Activated B cell treated with CpG ODN at 0.5 μM for 24 hours (primary cell): ENCODE measurements around the gene CACHD1. TPM values are rescaled to one million over a fixed set of nuclear protein-coding genes. Genes with fewer than 3 reads are reported as not detected.

Source experiments
- ATAC-seq: fragments of 200-7000 bp; cut with Tn5 transposase; one replicate; pipeline ENCODE4 v1.10.0; 2021; ENCODE audit warnings: low read depth, mild to moderate bottlenecking, moderate library complexity
- CTCF ChIA-PET: fragments of 350-600 bp; sonication (Branson Sonifier 250); formaldehyde crosslinking; loops from one replicate; lab custom pipeline; 2021; ENCODE audit warnings: antibody characterized with exemption; lab: Charles Lee
- POLR2A ChIA-PET: fragments of 350-600 bp; sonication (Branson Sonifier 250); formaldehyde crosslinking; loops from one replicate; lab custom pipeline; 2021; ENCODE audit warnings: antibody characterized with exemption; lab: Charles Lee
- DNase-seq: peaks from one replicate; pipeline ENCODE4 v3.0.0; 2022
- H3K27ac Mint-ChIP-seq: one replicate; pipeline ENCODE4 v1.8.0; 2020; ENCODE audit warnings: mixed read lengths
- H3K27me3 Mint-ChIP-seq: one replicate; pipeline ENCODE4 v1.8.0; 2021; ENCODE audit warnings: mixed read lengths
- H3K36me3 Mint-ChIP-seq: one replicate; pipeline ENCODE4 v1.8.0; 2021; ENCODE audit warnings: low read depth, mixed read lengths
- H3K4me1 Mint-ChIP-seq: one replicate; pipeline ENCODE4 v1.8.0; 2021; ENCODE audit warnings: mixed read lengths
- H3K4me3 Mint-ChIP-seq: one replicate; pipeline ENCODE4 v1.8.0; 2020; ENCODE audit warnings: mild to moderate bottlenecking, mixed read lengths
- H3K9me3 Mint-ChIP-seq: one replicate; pipeline ENCODE4 v1.8.0; 2020; ENCODE audit warnings: mixed read lengths
- intact Hi-C: fragments of 100-400 bp; cut with micrococcal nuclease; formaldehyde crosslinking; loops from one replicate; pipeline ENCODE4 v1.15.1; 2024
- total RNA-seq: library from RNA; stranded (reverse); gene quantifications from 2 replicates; pipeline ENCODE4 v1.2.3, GENCODE V29; 2022
- TF ChIP-seq, protein P1 (sequence below): fragments of 200-600 bp; IDR thresholded peaks from one replicate; pipeline ENCODE4 v1.8.0; 2022; ENCODE audit warnings: antibody characterized with exemption, mild to moderate bottlenecking

Gene CACHD1
- total RNA-seq, 1 donor from 2014 or later, result 0.22 TPM

DNA sequence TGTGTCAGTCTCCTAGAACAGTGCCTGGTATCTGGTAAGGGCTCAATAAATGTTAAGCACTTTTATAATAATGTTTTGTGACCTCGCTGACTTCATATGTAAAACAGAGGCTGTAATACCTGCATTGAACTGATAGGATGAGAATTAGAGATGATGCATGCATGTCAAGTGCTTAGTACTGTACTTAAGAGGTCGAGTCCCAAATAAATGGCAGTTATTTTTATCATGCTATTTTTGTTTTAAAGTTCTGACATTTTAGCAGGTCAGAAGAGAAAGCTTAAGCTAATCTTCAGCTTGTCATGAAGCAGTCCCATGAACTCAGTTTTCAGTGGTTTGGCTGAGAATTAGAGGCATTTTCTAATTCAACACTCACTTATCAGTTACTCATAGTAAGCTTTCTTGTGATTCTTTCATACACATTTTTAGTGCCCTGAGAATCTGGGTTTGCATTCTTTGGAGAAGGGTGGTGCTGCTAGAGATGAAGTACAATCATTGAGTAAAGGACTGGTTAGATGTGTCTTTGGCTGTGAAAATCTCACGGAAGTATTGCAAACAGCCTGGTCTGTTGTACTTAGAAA lies 199.3 kb downstream of the CACHD1 start:
- no peak overlapping the region for H3K4me3 Mint-ChIP-seq
- CTCF ChIA-PET, result no interaction called here

GRCh38 chr1:64675718-64676345 lies 205.9 kb downstream of the CACHD1 start:
- Mint-ChIP-seq H3K36me3 (no peaks in the 10 kb centered on the region), H3K27me3 (peaks cover 5% of the 10 kb centered on the region), H3K4me1 (no peaks in the 10 kb centered on the region), H3K4me3 (no peak overlapping the region), H3K9me3 (no peaks in the 10 kb centered on the region), H3K27ac (no peak overlapping the region)
- intact Hi-C loops, result loop anchor here (1.0 to 5.0 kb wide), 2 partner anchors 407 to 1059 kb away; no protein-coding TSS in a partner anchor
- ATAC-seq (no peak), DNase-seq (no peak)
- POLR2A ChIA-PET, result no interaction called here
- CTCF ChIA-PET, result interaction anchor here (1.0 to 4.0 kb wide), 5 partner anchors 11 to 407 kb away, joined by 3 to 29 read pairs (median 3); no protein-coding TSS in a partner anchor
- TF ChIP-seq, protein P1, sequence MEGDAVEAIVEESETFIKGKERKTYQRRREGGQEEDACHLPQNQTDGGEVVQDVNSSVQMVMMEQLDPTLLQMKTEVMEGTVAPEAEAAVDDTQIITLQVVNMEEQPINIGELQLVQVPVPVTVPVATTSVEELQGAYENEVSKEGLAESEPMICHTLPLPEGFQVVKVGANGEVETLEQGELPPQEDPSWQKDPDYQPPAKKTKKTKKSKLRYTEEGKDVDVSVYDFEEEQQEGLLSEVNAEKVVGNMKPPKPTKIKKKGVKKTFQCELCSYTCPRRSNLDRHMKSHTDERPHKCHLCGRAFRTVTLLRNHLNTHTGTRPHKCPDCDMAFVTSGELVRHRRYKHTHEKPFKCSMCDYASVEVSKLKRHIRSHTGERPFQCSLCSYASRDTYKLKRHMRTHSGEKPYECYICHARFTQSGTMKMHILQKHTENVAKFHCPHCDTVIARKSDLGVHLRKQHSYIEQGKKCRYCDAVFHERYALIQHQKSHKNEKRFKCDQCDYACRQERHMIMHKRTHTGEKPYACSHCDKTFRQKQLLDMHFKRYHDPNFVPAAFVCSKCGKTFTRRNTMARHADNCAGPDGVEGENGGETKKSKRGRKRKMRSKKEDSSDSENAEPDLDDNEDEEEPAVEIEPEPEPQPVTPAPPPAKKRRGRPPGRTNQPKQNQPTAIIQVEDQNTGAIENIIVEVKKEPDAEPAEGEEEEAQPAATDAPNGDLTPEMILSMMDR, result peak; percentile 93

More for the DNA sequence above, 199.3 kb downstream of the CACHD1 start:
- Mint-ChIP-seq H3K27me3 (peaks cover 7% of the 10 kb centered on the region), H3K27ac (no peak overlapping the region), H3K4me1 (no peaks in the 10 kb centered on the region), H3K36me3 (no peaks in the 10 kb centered on the region), H3K9me3 (no peaks in the 10 kb centered on the region)
- intact Hi-C loops, result no loop called here
- ATAC-seq (no peak), DNase-seq (no peak)
- TF ChIP-seq, protein P1, result no peak
- POLR2A ChIA-PET, result no interaction called here

- ChIA-PET POLR2A (no interaction called here), CTCF (interaction anchor here (1.1 to 4.0 kb wide), 4 partner anchors 9 to 407 kb away, joined by 3 to 29 read pairs (median 5); no protein-coding TSS in a partner anchor)
- DNase-seq, result no peak
- H3K9me3 Mint-ChIP-seq, result no peaks in the 10 kb centered on the region
- TF ChIP-seq, protein P1, result no peak
- no peak overlapping the region for H3K27ac Mint-ChIP-seq
- H3K4me3 Mint-ChIP-seq, result no peak overlapping the region
- peaks cover 6% of the 10 kb centered on the region for H3K27me3 Mint-ChIP-seq
- intact Hi-C loops, result loop anchor here (5.0 kb wide), 1 partner anchor 1059 kb away; no protein-coding TSS in a partner anchor
- H3K4me1 Mint-ChIP-seq, result no peaks in the 10 kb centered on the region
- no peaks in the 10 kb centered on the region for H3K36me3 Mint-ChIP-seq
- no peak for ATAC-seq
These were observed 206.5 kb downstream of the CACHD1 start for GRCh38 chr1:64676386-64676785.

DNA sequence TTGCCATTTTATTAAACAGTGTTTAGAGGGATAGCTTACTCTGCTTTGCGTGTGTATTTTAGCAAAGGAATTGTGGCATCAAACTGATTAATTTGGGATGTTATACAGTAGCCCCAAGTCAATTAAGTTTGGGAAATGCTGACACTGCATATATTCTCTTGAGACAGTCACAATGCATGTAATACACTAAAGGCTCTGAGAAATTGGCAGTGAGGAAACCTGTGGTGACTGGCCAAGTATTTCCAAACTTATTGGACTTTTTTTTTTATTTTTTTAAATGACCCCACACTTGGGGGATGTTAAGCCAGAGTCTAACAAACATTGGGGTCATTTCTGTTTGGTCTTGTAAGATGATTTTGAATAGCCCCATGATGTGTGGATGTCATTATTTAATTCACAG lies 207.6 kb downstream of the CACHD1 start:
- DNase-seq (no peak), ATAC-seq (no peak)
- H3K4me1 Mint-ChIP-seq, result no peaks in the 10 kb centered on the region
- intact Hi-C loops, result loop anchor here (5.0 kb wide), 1 partner anchor 1060 kb away; no protein-coding TSS in a partner anchor
- H3K9me3 Mint-ChIP-seq, result no peaks in the 10 kb centered on the region
- no peak overlapping the region for H3K27ac Mint-ChIP-seq
- POLR2A ChIA-PET, result no interaction called here
- CTCF ChIA-PET, result interaction anchor here (1.6 kb wide), 1 partner anchor 8 kb away, joined by 6 read pairs; no protein-coding TSS in a partner anchor
- TF ChIP-seq, protein P1, result no peak
- no peaks in the 10 kb centered on the region for H3K36me3 Mint-ChIP-seq
- peaks cover 3% of the 10 kb centered on the region for H3K27me3 Mint-ChIP-seq
- H3K4me3 Mint-ChIP-seq, result no peak overlapping the region

GRCh38 chr1:64678366-64678765 lies 208.4 kb downstream of the CACHD1 start:
- intact Hi-C loops, result loop anchor here (5.0 kb wide), 1 partner anchor 1061 kb away; no protein-coding TSS in a partner anchor
- no peak overlapping the region for H3K4me3 Mint-ChIP-seq
- ChIA-PET CTCF (interaction anchor here (0.7 to 0.8 kb wide), 2 partner anchors 12 kb away, joined by 4 read pairs; no protein-coding TSS in a partner anchor), POLR2A (no interaction called here)
- no peak for ATAC-seq
- H3K4me1 Mint-ChIP-seq, result no peaks in the 10 kb centered on the region
- no peak overlapping the region for H3K27ac Mint-ChIP-seq
- H3K9me3 Mint-ChIP-seq, result no peaks in the 10 kb centered on the region
- TF ChIP-seq, protein P1, result no peak
- H3K36me3 Mint-ChIP-seq, result no peaks in the 10 kb centered on the region
- peaks cover 3% of the 10 kb centered on the region for H3K27me3 Mint-ChIP-seq
- no peak for DNase-seq
